ENCODE data around the gene UNC5B.

UNC5B gene

GRCh38 chr10:71212318-71213126 is at the start of gene UNC5B:
UNC5B (plus strand) TSS chr10:71212570; CDS start chr10:71212986, 416 bp downstream.
- DNase-seq, result peak; percentile 90
- in situ Hi-C loops (cut with MboI; ENCODE audit: low pct_unique_long_range_greater_than_20kb, low sequenced_read_pairs), result loop anchor here (25.0 kb wide), 1 partner anchor 300 kb away; no protein-coding TSS in a partner anchor

GRCh38 chr10:71173466-71173865 is 38.9 kb upstream of the UNC5B start:
- DNase-seq, result no peak
- in situ Hi-C loops (cut with MboI; ENCODE audit: low pct_unique_long_range_greater_than_20kb, low sequenced_read_pairs), result no loop called here

- in situ Hi-C loops (cut with MboI; ENCODE audit: low pct_unique_long_range_greater_than_20kb, low sequenced_read_pairs), result no loop called here
- DNase-seq, result no peak
Observed at GRCh38 chr10:71176661-71177060, 35.7 kb upstream of the UNC5B start.

- DNase-seq, result no peak
- in situ Hi-C loops (cut with MboI; ENCODE audit: low pct_unique_long_range_greater_than_20kb, low sequenced_read_pairs), result no loop called here
Observed at GRCh38 chr10:71177651-71178199, 34.6 kb upstream of the UNC5B start.

- DNase-seq, result no peak
- in situ Hi-C loops (cut with MboI; ENCODE audit: low pct_unique_long_range_greater_than_20kb, low sequenced_read_pairs), result no loop called here
Observed at GRCh38 chr10:71178880-71179279, 33.5 kb upstream of the UNC5B start.

- no peak for DNase-seq
- in situ Hi-C loops (cut with MboI; ENCODE audit: low pct_unique_long_range_greater_than_20kb, low sequenced_read_pairs), result no loop called here
Observed at GRCh38 chr10:71179382-71179781, 33.0 kb upstream of the UNC5B start.

- in situ Hi-C loops (cut with MboI; ENCODE audit: low pct_unique_long_range_greater_than_20kb, low sequenced_read_pairs), result no loop called here
- no peak for DNase-seq
Observed at GRCh38 chr10:71184421-71184820, 27.9 kb upstream of the UNC5B start.

- in situ Hi-C loops (cut with MboI; ENCODE audit: low pct_unique_long_range_greater_than_20kb, low sequenced_read_pairs), result no loop called here
- DNase-seq, result no peak
Observed at GRCh38 chr10:71185209-71185608, 27.2 kb upstream of the UNC5B start.

GRCh38 chr10:71187197-71187596 is 25.2 kb upstream of the UNC5B start:
- DNase-seq, result no peak
- in situ Hi-C loops (cut with MboI; ENCODE audit: low pct_unique_long_range_greater_than_20kb, low sequenced_read_pairs), result no loop called here

- in situ Hi-C loops (cut with MboI; ENCODE audit: low pct_unique_long_range_greater_than_20kb, low sequenced_read_pairs), result no loop called here
- no peak for DNase-seq
Observed at GRCh38 chr10:71187600-71187999, 24.8 kb upstream of the UNC5B start.

GRCh38 chr10:71188201-71188600 is 24.2 kb upstream of the UNC5B start:
- DNase-seq, result no peak
- in situ Hi-C loops (cut with MboI; ENCODE audit: low pct_unique_long_range_greater_than_20kb, low sequenced_read_pairs), result no loop called here

- in situ Hi-C loops (cut with MboI; ENCODE audit: low pct_unique_long_range_greater_than_20kb, low sequenced_read_pairs), result no loop called here
- DNase-seq, result no peak
Observed at GRCh38 chr10:71191019-71191418, 21.4 kb upstream of the UNC5B start.

- in situ Hi-C loops (cut with MboI; ENCODE audit: low pct_unique_long_range_greater_than_20kb, low sequenced_read_pairs), result no loop called here
- no peak for DNase-seq
Observed at GRCh38 chr10:71191551-71192076, 20.8 kb upstream of the UNC5B start.

- in situ Hi-C loops (cut with MboI; ENCODE audit: low pct_unique_long_range_greater_than_20kb, low sequenced_read_pairs), result no loop called here
- no peak for DNase-seq
Observed at GRCh38 chr10:71193516-71193915, 18.9 kb upstream of the UNC5B start.

GRCh38 chr10:71197955-71198354 is 14.4 kb upstream of the UNC5B start:
- DNase-seq, result no peak
- in situ Hi-C loops (cut with MboI; ENCODE audit: low pct_unique_long_range_greater_than_20kb, low sequenced_read_pairs), result no loop called here

GRCh38 chr10:71201849-71202248 is 10.5 kb upstream of the UNC5B start:
- in situ Hi-C loops (cut with MboI; ENCODE audit: low pct_unique_long_range_greater_than_20kb, low sequenced_read_pairs), result loop anchor here (25.0 kb wide), 1 partner anchor 290 kb away; no protein-coding TSS in a partner anchor
- DNase-seq, result no peak

GRCh38 chr10:71202314-71202713 is 10.1 kb upstream of the UNC5B start:
- no peak for DNase-seq
- in situ Hi-C loops (cut with MboI; ENCODE audit: low pct_unique_long_range_greater_than_20kb, low sequenced_read_pairs), result loop anchor here (25.0 kb wide), 1 partner anchor 290 kb away; no protein-coding TSS in a partner anchor

- no peak for DNase-seq
- in situ Hi-C loops (cut with MboI; ENCODE audit: low pct_unique_long_range_greater_than_20kb, low sequenced_read_pairs), result loop anchor here (25.0 kb wide), 1 partner anchor 291 kb away; no protein-coding TSS in a partner anchor
Observed at GRCh38 chr10:71203124-71203523, 9.2 kb upstream of the UNC5B start.

- DNase-seq, result no peak
- in situ Hi-C loops (cut with MboI; ENCODE audit: low pct_unique_long_range_greater_than_20kb, low sequenced_read_pairs), result loop anchor here (25.0 kb wide), 1 partner anchor 291 kb away; no protein-coding TSS in a partner anchor
Observed at GRCh38 chr10:71203716-71204115, 8.7 kb upstream of the UNC5B start.

GRCh38 chr10:71204746-71205145 is 7.6 kb upstream of the UNC5B start:
- no peak for DNase-seq
- in situ Hi-C loops (cut with MboI; ENCODE audit: low pct_unique_long_range_greater_than_20kb, low sequenced_read_pairs), result loop anchor here (25.0 kb wide), 1 partner anchor 292 kb away; no protein-coding TSS in a partner anchor

Measured in KBM-7 (cell line).